Renal cortex interstitium (tissue), 11 donors: Measurements from ENCODE around the gene NIPAL3. TPM values are rescaled to one million over a fixed set of nuclear protein-coding genes. Genes with fewer than 3 reads are reported as not detected.
"Not testable (repeated sequence)": the region's sequence is repeated elsewhere in the genome, so short reads cannot be mapped to it uniquely, and the experiment has no call there.

Source experiments
- DNase-seq, 11 donors: peaks; one replicate each; pipeline ENCODE4 v3.0.0-alpha.2; 2013; ENCODE audit warnings: low read depth in 9 of 11, low spot score in 4 of 11; ENCODE audit errors: extremely low read depth in 1 of 11
- polyA plus RNA-seq, 3 donors: library from polyadenylated mRNA; unstranded; fragments of 120-200 nt; gene quantifications; one replicate each; pipeline ENCODE4 v1.2.1, GENCODE V29; 2013; ENCODE audit not compliant: insufficient read length in 3 of 3

Gene NIPAL3
- polyA plus RNA-seq, 3 donors: 19.5 to 22.3 (median 21.3) TPM

DNA sequence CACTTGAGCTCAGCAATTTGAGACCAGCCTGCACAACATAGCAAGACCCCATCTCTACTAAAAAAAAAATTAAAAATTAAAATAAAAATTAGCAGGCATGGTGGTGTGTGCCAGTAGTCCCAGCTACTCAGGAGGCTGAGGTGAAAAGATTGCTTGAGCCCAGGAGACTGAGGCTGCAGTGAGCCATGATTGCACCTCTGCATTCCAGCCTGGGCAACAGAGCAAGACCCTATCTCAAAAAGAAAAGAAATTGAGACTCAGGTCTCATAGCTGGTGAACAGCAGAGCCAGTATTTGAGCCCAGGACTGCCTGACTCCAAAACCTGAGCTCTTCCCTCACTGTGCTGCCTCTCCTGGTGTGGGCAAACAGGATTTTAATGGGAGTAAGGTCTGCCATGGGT, 58.6 kb downstream of the NIPAL3 start:
- DNase-seq: no peak

DNA sequence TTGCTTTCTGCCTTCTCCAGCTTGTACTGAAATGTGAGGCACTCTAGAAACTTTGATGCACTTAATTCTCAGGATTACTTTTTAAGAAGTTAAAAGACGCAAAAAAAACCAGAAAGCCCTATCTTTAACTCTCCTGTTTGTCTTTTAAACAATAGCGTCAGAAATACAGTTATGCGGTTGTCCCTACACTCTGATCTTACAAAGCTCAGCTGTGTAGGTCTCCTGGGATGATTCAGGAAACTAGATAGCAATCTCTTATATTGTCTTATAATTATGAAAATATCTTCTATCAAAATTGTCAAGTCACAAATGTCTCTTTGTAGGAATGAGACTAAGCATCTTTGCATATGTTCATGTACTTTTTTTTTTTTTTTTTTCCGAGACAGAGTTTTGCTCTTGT, 60.1 kb downstream of the NIPAL3 start:
- DNase-seq: no peak

DNA sequence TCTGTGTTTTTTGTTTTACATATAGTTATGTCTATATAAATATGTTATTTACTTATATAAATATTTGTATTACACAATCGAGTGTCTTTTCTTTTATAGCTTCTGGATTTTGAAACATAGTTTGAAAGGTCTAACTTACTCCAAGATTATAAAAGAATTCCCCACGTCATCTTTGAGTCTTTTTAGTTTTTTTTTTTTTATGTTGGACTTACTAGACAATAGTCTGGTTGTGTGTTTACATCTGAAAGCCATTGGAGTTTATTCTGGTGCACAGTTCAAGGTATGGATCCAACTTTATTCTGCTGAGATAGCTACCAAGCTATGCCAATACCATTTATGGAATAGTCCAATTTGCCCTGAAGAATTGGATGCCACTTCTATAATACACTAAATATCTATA, 61.0 kb downstream of the NIPAL3 start:
- DNase-seq: no peak

DNA sequence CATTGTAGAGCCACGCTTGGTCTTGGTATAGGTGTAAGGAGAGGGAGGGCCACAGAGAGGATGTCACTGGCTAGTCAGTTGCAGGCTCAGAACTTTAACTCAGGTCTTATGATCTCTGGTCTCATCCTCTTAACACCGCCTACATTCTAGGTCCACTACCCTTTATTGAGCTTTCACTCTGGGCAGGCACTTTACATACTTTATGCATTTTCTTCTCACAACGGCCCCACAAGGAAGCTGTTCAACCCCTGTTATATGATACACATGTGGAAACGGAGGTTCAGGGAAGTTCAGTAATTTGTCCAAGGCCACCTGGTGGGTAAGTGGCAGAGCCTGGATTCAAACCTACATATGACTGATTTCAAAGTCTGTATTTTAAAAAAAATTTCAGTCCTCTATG, 61.7 kb downstream of the NIPAL3 start:
- no peak for DNase-seq

DNA sequence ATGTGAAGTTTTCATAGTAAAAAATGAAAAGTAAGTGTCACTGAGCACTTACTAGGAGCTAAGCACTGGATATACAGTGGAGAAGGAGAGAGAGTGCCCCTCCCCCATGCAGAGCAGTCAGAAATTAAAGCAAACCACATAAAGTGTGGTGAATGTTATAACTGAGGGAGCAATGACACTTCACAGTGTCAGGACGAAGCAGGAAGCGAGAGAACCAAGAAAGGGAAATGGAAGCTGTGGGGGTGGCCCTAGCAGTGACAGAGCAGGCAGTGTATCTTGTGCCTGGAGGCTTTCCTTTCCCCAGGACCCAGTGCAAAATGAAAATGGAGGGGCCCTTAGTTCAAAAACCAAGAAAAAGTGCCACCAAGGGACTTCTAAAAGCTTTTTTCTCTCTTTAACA, 65.5 kb downstream of the NIPAL3 start:
- DNase-seq: no peak

DNA sequence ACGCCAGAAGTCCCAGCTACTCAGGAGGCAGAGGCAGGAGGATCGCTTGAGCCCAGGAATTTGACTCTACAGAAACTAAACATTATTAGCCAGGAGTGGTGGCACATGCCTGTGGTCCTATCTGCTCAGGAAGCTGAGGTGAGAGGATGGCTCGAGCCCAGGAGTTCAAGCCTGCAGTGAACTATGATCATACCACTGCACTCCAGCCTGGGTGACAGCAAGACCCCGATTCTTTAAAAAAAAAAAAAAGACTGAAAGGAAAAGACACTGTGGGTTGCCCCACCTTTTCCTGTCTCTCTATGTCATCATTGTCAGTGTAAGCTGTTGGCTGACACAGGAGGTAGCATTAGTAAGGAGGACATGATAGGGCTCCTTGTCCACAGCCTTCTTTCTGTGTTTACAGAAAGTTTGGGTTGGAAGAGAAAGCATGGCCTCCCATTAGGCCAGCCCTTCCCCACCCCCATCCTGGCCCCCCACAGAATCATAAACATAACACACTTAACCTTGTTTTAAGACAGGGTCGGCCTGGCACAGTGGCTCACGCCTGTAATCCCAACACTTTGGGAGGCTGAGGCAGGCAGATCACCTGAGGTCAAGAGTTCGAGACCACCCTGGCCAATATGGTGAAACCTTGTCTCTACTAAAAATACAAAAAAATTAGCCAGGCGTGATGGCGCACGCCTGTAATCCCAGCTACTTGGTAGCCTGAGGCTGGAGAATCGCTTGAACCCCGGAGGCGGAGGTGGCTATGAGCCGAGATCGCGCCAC, 66.4 kb downstream of the NIPAL3 start:
- DNase-seq: no peak

DNA sequence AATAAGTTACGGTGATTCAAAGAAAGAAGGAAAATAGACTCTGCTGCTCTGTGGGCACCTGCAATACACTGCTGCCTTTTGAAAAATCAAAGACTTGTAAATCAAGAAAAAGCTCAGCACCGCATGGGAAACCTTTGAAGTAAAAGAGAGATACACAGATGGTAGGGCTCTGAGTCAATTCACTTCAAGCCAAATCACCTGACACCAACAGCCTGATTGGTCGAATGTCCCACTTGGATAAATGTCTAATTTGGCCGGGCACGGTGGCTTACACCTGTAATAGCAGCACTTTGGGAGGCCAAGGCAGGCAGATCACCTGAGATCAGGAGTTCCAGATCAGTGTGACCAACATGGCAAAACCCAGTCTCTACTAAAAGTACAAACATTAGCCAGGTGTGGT, 67.8 kb downstream of the NIPAL3 start:
- DNase-seq: no peak

DNA sequence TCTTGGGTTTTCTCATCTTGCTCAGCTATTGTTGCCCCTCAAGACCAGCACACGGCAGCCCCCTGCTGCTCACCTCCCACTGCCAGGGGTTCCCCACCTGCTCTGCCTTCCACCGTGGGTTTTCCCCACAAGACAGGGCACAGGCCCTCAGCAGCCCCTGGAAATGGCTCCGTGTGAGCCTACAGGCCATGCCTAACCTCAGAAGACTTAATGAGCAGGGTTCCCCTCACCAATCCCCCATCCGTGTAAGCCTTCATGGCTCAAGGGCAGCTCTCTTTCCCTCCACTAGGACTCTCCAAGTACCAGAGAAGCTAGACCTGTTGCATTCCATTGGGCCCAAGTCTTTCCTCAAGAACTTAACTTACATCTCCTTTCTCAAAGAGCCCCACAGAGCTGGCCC, 68.6 kb downstream of the NIPAL3 start:
- DNase-seq: no peak

DNA sequence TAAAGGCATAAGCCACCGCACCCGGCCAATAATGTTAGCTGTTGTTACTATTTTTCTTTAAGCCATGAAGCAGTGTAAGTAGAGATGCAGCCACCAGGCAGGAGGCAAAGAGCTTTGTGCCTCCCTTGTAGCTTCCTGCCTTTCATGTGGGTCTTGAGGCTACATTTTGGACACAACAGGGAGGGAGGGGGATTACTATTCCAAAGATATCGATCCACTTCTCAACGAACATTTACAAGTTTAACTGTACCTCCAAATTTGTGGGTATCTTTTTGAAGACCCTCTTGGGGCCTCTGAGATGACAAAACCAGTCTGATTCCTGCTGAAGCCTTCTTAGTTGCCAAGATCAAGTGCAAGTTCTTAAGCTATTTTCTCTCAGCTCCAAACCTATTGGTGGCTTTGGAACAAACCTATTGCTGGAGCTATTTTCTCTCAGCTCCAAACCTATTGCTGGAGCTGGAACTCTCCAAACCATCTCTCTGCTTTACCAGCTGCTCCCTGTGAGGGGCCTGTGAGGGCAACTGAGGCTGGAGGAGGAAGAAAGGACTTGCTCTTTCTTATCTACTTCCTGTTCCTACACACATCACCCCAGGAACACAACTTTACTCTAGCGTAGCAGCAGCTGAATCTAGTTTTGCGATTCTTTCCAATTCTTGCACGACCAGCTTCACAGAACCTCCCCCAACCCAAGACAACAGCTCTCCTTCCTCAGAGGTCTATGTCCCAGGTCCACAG, 70.9 kb downstream of the NIPAL3 start:
- no peak for DNase-seq

DNA sequence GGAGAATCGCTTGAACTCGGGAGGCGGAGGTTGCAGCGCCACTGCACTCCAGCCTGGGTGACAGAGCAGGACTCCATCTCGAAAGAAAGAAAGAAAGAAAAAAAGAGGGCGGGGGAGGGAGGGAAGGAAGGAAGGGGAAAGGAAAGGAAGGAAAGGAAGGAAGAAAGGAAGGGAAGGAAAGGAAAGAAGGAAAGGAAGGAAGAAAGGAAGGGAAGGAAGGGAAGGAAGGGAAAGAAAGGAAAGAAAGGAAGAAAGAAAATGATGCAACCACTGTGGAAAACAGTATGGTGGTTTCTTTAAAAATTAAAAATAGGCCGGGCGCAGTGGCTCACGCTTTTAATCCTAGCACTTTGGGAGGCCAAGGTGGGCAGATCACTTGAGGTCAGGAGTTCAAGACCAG, 71.9 kb downstream of the NIPAL3 start:
- DNase-seq: no peak

DNA sequence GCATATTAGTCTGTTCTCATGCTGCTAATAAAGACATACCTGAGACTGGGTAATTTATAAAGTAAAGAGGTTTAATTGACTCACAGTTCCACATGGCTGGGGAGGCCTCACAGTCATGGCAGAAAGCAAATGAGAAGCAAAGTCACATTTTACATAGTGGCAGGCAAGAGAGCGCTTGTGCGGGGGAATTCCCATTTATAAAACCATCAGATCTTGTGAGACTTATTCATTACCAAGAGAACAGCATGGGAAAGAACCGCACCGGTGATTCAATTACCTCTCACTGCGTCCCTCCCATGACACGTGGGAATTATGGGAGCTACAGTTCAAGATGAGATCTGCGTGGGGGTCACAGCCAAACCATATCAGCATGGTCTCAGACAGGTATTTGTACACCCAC, 72.6 kb downstream of the NIPAL3 start:
- DNase-seq: not testable (repeated sequence)

DNA sequence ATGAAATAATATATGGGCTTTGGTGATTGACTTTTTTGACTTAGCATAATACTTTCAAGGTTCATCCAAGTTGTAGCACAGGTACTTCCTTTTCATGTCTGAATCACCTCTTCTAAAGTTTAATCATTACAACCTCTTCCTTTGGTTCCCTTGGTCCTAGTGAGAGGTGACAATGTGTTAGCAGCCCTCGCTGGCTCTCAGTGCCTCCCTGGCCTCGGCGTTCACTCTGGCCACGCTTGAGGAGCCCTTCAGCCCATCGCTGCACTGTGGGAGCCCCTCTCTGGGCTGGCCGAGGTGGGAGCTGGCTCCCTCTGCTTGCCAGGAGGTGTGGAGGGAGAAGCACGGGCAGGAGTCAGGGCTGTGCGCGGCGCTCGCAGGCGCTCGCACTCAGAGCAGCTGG, 74.1 kb downstream of the NIPAL3 start:
- DNase-seq: no peak

DNA sequence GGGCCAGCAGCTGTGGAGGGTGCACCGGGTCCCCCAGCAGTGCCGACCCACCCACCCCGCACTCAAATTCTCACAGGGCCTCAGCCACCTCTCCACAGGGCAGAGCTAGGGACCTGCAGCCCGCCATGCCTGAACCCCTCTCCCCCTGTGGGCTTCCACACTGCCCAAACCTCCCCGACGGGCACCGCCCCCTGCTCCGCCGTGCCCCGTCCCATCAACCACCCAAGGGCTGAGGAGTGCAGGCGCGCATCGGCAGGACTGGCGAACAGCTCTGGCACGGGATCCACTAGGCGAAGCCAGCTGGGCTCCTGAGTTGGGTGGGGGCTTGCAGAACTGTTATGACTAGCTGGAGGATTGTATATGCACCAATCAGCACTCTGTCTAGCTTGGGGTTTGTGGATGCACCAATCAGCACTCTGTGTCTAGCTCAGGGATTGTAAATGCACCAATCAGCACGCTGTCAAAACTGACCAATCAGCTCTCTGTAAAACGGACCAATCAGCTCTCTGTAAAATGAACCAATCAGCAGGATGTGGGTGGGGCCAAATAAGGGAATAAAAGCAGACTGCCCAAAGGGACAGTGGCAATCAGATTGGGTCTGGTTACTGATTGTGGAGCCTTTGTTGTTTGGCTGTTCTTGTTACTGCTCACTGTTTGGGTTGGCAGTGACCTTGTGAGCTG, 74.6 kb downstream of the NIPAL3 start:
- DNase-seq: no peak

DNA sequence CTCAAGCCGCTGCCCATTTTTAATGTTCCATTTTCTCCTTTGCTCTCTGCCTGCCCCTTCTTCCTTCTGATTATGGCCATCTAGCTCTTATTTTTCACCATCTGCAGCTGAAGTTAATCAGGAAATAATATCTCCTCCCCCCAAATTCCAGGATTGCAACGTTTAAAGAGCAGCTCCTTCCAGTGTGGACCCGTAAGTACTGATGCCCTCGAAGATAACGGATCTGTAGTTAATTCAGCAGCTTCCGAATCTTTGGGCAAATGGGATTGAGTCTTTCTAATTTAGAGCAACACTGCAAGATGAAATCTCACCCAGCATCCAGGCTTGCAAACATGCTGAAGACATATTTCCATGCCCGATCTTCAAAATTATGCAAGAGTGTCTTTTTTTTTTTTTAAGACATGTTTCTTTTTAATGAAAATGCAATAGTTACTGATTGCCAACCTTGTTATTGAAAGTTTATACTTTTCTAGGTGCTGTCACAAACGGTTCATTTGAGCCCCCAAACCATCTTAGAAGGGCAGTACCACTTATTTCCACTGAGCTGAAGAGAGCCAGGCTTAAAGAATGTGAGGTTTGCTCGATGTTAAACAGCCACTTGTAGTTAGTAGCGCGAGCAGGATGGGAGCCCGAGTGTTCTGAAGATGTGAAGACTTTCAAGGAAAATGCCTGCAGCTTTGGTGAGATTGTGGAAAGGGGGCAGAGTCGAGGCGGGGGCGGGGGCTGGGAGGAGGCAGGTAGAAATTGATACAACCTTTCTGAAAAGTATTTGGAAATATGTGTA, 76.2 kb downstream of the NIPAL3 start:
- no peak for DNase-seq

DNA sequence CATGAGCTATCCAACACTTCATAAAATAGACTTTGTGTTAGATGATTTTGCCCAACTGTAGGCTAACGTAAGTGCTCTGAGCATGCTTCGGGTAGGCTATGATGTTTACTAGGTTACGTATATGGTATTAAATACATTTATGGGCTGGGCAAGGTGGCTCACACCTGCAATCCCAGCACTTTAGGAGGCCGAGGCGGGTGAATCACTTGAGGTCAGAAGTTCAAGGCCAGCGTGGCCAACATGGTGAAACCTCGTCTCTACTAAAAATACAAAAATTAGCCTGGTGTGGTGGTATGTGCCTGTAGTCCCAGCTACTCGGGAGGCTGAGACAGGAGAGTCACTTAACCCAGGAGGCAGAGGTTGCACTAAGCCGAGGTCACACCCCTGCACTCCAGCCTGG, 77.3 kb downstream of the NIPAL3 start:
- not testable (repeated sequence) for DNase-seq

DNA sequence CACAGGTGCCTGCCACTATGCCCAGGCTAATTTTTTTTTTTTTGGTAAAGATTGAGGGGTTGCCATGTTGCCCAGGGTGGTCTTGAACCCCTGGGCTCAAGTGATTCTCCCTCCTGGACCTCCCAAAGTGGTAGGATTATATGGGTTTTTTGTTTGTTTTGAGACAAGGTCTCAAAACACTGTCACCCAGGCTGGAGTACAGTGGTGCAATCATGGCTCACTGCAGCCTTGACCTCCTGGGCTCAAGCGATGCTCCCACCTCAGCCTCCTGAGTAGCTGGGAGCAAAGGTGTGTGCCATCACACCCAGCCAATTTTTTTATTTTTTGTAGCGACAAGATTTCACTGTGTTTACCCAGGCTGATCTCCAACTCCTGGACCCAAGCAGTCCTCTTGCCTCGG, 78.2 kb downstream of the NIPAL3 start:
- no peak for DNase-seq

DNA sequence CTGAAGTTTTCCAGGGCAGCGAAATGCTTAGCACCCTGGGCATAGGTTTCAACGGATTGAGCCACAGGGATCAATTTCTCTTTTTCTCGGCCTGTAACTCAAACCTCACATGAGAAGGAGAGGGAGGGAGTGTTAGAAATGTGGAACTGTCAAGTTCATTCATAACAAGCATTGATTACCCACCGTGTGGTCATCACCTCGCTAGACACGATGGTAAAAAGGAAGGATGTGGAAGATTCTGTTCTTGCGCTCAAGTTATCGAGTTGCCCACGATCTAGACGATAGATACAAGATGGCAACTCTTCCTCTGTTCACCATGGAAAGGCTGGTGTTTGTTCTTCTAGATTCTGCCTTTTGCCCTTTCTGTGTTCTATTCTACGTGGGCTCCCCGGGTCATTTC, 83.0 kb downstream of the NIPAL3 start:
- no peak for DNase-seq

DNA sequence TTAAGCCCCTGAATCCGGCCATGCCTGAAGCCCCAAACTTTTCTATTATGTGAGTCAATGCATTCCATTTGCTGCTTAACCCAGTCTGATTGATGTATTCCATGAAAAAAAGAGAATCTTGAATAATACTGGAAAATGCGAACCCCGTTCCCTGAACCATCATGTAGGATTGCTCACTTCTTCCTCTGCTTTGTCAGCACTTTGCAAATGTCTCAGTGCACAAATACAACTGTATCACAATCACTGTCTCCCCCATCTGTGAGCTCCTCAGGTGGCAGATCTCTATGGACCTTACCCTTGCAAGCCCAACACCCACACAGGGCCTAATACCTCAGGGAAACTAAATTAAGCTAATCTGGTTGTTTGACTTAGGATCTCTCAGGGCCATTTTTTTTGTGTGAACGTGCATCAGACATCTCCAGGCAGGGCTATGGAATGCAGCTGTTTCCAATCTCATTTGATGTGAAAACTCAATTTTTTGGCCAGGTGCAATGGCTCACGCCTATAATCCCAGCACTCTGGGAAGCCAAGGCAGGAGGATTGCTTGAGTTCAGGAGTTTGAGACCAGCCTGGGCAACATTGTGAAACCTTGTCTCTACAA, 84.9 kb downstream of the NIPAL3 start:
- no peak for DNase-seq

DNA sequence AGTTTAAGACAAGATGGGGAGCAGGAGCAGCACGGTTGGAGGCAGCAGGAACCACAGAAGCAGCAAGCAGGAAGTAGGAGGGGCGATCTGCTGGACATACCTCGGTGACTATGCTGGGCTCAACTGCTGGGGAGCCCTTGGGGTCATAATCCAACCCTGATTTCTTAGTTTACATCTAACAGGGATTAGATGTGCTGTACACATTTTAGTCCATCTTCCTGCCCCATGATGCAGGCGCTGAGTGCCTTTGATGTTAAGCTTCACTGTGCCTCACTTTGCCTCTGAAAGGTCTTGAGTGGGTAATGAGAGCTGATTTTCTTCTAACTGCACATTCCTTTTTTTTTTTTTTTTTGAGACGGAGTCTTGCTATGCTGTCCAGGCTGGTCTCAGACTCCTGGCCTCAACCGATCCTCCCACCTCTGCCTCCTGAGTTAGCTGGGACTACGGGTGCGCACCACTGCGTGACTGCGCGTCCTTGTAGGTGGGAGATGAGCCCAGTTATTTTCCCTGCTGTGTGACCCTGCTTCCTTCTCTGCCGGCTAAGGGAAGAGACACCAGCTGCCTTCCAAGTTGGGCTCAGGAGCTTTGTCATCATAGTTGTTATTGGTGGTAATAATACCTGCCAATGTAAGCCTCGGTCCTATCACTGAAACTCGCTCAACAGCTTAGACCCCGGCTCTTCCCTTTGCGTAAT, 85.9 kb downstream of the NIPAL3 start:
- no peak for DNase-seq
